HFF-Myc (cell line): Measurements from ENCODE around the gene NBAS.

Source experiments
- DNase-seq: peaks from one replicate; pipeline ENCODE4 v3.0.0-alpha.2; 2011; ENCODE audit warnings: low read depth; ENCODE audit errors: extremely low read depth
- H3K4me3 ChIP-seq: replicated peaks from 2 replicates; pipeline ENCODE4 v1.5.1; 2011; ENCODE audit warnings: low read depth, mild to moderate bottlenecking, control low read depth, low read length
- CTCF ChIP-seq: IDR thresholded peaks from 2 replicates; pipeline ENCODE4 v1.5.1; 2012; ENCODE audit warnings: mild to moderate bottlenecking, low read depth, low read length, control low read depth; ENCODE audit errors: missing control alignments

Gene NBAS

GRCh38 chr2:15354596-15355366 lies 206.4 kb downstream of the NBAS start:
- no peak for TF ChIP-seq CTCF
- DNase-seq = no peak
- no peak overlapping the region for H3K4me3 ChIP-seq

- no peak for DNase-seq
- no peak for TF ChIP-seq CTCF
- H3K4me3 ChIP-seq = no peak overlapping the region
These were observed 208.8 kb downstream of the NBAS start for GRCh38 chr2:15352363-15352762.

- H3K4me3 ChIP-seq = no peak overlapping the region
- TF ChIP-seq CTCF = no peak
- DNase-seq = no peak
These were observed 212.5 kb downstream of the NBAS start for GRCh38 chr2:15348636-15349035.

GRCh38 chr2:15348045-15348444 lies 213.1 kb downstream of the NBAS start:
- no peak for DNase-seq
- no peak for TF ChIP-seq CTCF
- H3K4me3 ChIP-seq = no peak overlapping the region

GRCh38 chr2:15346624-15347023 lies 214.5 kb downstream of the NBAS start:
- no peak for TF ChIP-seq CTCF
- no peak overlapping the region for H3K4me3 ChIP-seq
- no peak for DNase-seq

- no peak for DNase-seq
- no peak overlapping the region for H3K4me3 ChIP-seq
- TF ChIP-seq CTCF = no peak
These were observed 223.0 kb downstream of the NBAS start for GRCh38 chr2:15337996-15338666.
